Kidney epithelial cell (primary cell): ENCODE results near the gene ADAMTS3. TPM values are rescaled to one million over a fixed set of nuclear protein-coding genes. Genes with fewer than 3 reads are reported as not detected.
A peak's percentile ranks its signal among the peaks of the same experiment; 100 is the strongest.

Experiments
- DNase-seq: peaks from one replicate; pipeline ENCODE4 v3.0.0-alpha.2; 2010; ENCODE audit warnings: low read depth
- H3K27me3 ChIP-seq: 2 replicates; pipeline ENCODE4 v1.6.0; 2011; ENCODE audit warnings: low read length; ENCODE audit not compliant: control insufficient read depth, insufficient read depth
- H3K36me3 ChIP-seq: 2 replicates; pipeline ENCODE4 v1.5.1; 2011; ENCODE audit warnings: low read length; ENCODE audit not compliant: control insufficient read depth, insufficient read depth
- H3K4me3 ChIP-seq: 2 replicates; pipeline ENCODE4 v1.5.1; 2011; ENCODE audit warnings: low read depth, mild to moderate bottlenecking, control low read depth, low read length
- total RNA-seq: library from RNA; depleted of rRNA; stranded (reverse); fragments of >200 nt; gene quantifications from 2 replicates; pipeline ENCODE4 v1.2.3, GENCODE V29; 2015
- TF ChIP-seq, protein P1 (sequence below): IDR thresholded peaks from 2 replicates; pipeline ENCODE4 v1.5.1; 2011; ENCODE audit warnings: mild to moderate bottlenecking, moderate library complexity, low read length, control low read depth, inconsistent platforms; ENCODE audit not compliant: insufficient read depth, poor library complexity, severe bottlenecking

Gene ADAMTS3
- total RNA-seq, 1 donor from 2014 or later, result 3.5 TPM

DNA sequence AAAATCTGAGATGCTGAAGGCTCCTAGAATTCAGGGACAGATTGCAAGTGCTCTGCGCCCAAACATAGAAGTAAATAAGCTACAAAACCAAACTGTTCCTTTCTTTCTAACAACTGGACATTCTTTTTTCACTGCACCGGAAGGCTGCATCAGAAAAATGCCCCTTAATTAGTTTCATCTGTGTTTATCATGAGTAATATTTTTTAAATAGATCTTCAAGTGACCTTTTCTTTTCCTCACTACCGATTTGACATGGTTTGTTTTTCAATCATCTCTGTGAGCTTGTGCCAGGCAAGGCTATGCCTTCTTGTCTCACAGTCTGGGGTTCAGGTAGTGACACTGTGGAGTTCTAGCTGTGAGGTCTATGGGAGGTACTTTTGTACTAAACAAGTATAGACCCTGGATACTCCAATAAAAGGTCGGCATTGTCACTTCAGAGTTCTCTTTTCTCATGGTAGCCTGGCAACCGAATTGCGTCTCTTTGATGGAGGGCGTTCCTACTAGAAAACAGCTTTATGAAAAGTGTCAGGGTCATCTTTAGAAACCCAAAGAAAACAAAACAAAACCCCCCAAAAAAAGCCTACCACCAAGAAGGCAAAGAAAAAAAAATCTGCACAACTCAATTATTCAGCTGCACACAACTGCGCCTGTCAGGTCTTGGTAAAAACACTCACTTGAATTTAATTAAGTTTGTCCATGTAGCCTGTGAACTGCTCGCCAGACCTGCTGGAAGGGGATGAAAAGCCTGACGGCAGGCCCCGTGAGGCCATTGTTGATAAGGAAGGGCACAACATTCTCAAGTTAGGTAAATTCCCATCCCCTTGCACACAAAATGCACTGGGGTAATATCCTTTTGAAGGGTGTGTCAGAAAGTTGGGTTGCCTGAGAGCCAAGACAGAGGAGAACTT, 22.8 kb upstream of the ADAMTS3 start:
- TF ChIP-seq, protein P1, sequence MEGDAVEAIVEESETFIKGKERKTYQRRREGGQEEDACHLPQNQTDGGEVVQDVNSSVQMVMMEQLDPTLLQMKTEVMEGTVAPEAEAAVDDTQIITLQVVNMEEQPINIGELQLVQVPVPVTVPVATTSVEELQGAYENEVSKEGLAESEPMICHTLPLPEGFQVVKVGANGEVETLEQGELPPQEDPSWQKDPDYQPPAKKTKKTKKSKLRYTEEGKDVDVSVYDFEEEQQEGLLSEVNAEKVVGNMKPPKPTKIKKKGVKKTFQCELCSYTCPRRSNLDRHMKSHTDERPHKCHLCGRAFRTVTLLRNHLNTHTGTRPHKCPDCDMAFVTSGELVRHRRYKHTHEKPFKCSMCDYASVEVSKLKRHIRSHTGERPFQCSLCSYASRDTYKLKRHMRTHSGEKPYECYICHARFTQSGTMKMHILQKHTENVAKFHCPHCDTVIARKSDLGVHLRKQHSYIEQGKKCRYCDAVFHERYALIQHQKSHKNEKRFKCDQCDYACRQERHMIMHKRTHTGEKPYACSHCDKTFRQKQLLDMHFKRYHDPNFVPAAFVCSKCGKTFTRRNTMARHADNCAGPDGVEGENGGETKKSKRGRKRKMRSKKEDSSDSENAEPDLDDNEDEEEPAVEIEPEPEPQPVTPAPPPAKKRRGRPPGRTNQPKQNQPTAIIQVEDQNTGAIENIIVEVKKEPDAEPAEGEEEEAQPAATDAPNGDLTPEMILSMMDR, result no peak

DNA sequence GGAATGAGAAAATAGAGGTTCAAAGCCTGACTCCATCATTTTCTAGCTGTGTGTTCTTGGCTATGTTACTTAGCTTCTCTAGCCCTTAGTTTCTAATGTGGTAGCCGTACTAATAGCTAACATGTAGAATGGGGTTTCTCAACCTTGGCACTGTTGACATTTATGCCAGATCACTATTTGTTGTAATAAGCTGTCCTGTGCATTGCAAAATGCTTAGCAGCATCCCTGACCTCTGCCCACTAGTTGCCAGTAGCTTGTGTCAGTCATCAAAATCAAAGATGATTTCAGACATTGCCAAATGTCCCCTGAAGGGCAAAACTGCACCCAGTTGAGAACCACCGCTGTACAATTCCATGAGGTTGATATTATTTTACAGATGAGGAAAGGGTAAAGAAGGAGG, 18.3 kb upstream of the ADAMTS3 start:
- Histone ChIP-seq H3K36me3 (no peaks in the 10 kb centered on the region), H3K4me3 (no peak overlapping the region), H3K27me3 (no peaks in the 10 kb centered on the region)
- TF ChIP-seq, protein P1, result no peak
- DNase-seq, result no peak

More for the DNA sequence above, 22.8 kb upstream of the ADAMTS3 start:
- no peak for DNase-seq
- H3K27me3 ChIP-seq, result no peaks in the 10 kb centered on the region
- no peak overlapping the region for H3K4me3 ChIP-seq
- H3K36me3 ChIP-seq, result no peaks in the 10 kb centered on the region

DNA sequence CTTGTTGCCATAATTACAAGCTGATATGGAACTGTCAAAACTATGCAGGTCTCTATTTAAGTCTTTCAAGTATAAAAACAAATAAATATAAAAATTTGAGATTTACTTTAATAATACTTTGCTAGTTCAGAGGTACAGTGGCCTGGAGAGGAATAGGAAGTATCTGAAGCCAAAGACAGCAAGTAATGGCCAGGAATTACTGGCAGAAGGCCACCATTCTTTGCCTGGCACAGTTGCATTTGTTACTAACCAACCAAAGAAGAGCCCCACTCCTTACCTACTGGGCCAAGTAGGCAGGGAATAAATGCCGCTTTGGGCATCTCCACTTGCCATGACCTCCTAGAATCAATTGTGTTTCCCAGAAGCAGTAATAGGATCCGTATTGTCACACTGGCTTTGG, 13.8 kb upstream of the ADAMTS3 start:
- no peak for DNase-seq
- TF ChIP-seq, protein P1, result no peak
- Histone ChIP-seq H3K27me3 (no peaks in the 10 kb centered on the region), H3K36me3 (no peaks in the 10 kb centered on the region), H3K4me3 (no peak overlapping the region)

DNA sequence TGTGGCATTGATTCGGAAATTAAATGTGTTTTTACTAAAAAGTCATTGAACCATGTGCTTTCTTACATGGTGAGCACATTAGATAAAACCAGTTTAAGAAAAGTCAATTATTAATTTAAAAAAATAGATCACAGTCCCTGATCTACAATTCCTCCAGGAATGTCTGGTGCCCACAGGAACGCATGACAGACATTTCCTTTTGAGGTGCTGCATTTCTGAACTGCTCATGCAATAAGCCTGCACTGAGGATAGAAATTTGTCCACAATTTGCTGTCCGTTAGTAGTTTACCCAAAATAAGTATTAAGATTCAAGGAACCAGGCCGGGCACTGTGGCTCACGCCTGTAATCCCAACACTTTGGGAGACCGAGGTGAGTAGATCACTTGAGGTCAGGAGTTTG, 8.2 kb upstream of the ADAMTS3 start:
- DNase-seq, result peak; percentile 84
- no peak overlapping the region for H3K4me3 ChIP-seq
- TF ChIP-seq, protein P1, result no peak
- H3K36me3 ChIP-seq, result no peaks in the 10 kb centered on the region
- H3K27me3 ChIP-seq, result no peaks in the 10 kb centered on the region

DNA sequence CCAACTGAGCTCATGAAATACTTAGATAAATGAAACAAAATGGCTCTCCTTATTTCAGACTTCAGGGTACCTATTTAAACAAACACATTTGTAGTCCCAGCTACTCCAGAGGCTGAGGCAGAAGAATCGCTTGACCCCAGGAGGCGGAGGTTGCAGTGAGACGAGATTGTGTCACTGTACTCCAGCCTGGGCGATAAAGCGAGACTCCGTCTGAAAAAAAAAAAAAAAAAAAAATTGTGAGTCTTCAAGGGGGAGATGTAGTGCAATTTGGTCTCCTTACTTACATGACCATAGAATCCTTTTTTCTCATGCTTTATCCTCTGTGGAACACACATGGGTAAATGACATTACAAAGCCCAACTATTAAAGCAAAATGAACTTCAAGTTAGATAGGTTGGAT, 2.3 kb upstream of the ADAMTS3 start:
- Histone ChIP-seq H3K36me3 (no peaks in the 10 kb centered on the region), H3K27me3 (no peaks in the 10 kb centered on the region), H3K4me3 (no peak overlapping the region)
- TF ChIP-seq, protein P1, result no peak
- no peak for DNase-seq
